GM12891 (cell line): Measurements from ENCODE around the gene STMN3.

ENCODE experiments used
- POLR2A ChIP-seq: IDR thresholded peaks from 2 replicates; pipeline ENCODE4 v1.6.1; 2011; ENCODE audit warnings: low read depth, low read length, control low read depth
- POLR2AphosphoS5 ChIP-seq: IDR thresholded peaks from 2 replicates; pipeline ENCODE4 v1.6.1; 2011; ENCODE audit warnings: low read depth, low read length, control low read depth

GRCh38 chr20:63672666-63673065, 19.4 kb upstream of the STMN3 start:
- TF ChIP-seq POLR2A (no peak), POLR2AphosphoS5 (no peak)
